NCI-H510A treated with DMSO at 0.1 percent for 48 hours (cell line): ENCODE data around the gene GLDN.

Experiments
- DNase-seq: peaks from one replicate; lab custom pipeline; 2025; lab: John Stamatoyannopoulos, UW

GLDN gene

GRCh38 chr15:51356983-51357382 is 15.5 kb downstream of the GLDN start:
- no peak for DNase-seq

GRCh38 chr15:51359981-51360380 is 18.5 kb downstream of the GLDN start:
- no peak for DNase-seq

- DNase-seq: no peak
These were observed 21.9 kb downstream of the GLDN start for GRCh38 chr15:51363383-51363782.

- no peak for DNase-seq
These were observed 24.0 kb downstream of the GLDN start for GRCh38 chr15:51365417-51365816.

- DNase-seq: no peak
These were observed 24.6 kb downstream of the GLDN start for GRCh38 chr15:51366071-51366470.

GRCh38 chr15:51366920-51367319 is 25.5 kb downstream of the GLDN start:
- DNase-seq: no peak

GRCh38 chr15:51367322-51367976 is 26.0 kb downstream of the GLDN start:
- no peak for DNase-seq

- DNase-seq: no peak
These were observed 26.9 kb downstream of the GLDN start for GRCh38 chr15:51368307-51368706.

GRCh38 chr15:51368751-51369450 is 27.4 kb downstream of the GLDN start:
- DNase-seq: no peak

GRCh38 chr15:51369451-51369761 is 28.0 kb downstream of the GLDN start:
- DNase-seq: no peak

- DNase-seq: no peak
These were observed 29.8 kb downstream of the GLDN start for GRCh38 chr15:51371266-51371665.

GRCh38 chr15:51374131-51374530 is 32.7 kb downstream of the GLDN start:
- no peak for DNase-seq

GRCh38 chr15:51375966-51376640 is 34.6 kb downstream of the GLDN start:
- DNase-seq: no peak

- DNase-seq: no peak
These were observed 35.8 kb downstream of the GLDN start for GRCh38 chr15:51377038-51377786.

- DNase-seq: no peak
These were observed 37.0 kb downstream of the GLDN start for GRCh38 chr15:51378406-51378805.

GRCh38 chr15:51379390-51379789 is 37.9 kb downstream of the GLDN start:
- DNase-seq: no peak

- peak; percentile 37 for DNase-seq
These were observed 39.7 kb downstream of the GLDN start for GRCh38 chr15:51380999-51381806.

- DNase-seq: peak; percentile 4
These were observed 41.3 kb downstream of the GLDN start for GRCh38 chr15:51382787-51383186.

- no peak for DNase-seq
These were observed 44.6 kb downstream of the GLDN start for GRCh38 chr15:51386029-51386428.

- no peak for DNase-seq
These were observed 45.0 kb downstream of the GLDN start for GRCh38 chr15:51386486-51386885.

GRCh38 chr15:51386960-51387698 is 45.7 kb downstream of the GLDN start:
- no peak for DNase-seq
